ENCODE results near the gene CNKSR3.

DNA sequence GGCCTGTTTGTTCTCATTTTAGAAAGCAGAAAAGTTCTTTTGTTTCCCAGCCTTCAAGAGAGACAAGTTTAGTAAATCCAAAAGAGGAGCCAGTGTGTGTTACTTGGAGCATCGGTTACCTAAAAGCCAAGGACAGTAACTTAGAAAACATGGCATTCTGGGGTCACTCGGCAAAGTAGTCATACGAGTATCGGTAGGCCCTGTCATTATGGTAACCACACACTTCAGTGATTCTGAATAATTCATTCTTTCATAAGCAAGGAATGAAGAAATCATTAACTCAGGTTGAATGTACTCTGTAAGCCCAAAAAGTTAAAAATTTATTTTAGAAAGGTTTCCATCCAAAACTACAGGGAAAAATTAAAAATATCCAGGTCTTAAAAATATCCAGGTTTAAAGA, 34.0 kb downstream of the CNKSR3 start:
- no peak for TF ChIP-seq GABPA (IDR thresholded peaks at IDR 0.05; ENCODE audit: low read depth)
- no peak for TF ChIP-seq CTCF (IDR thresholded peaks at IDR 0.05)
- TF ChIP-seq TCF12 (IDR thresholded peaks at IDR 0.05): no peak
- TF ChIP-seq REST (IDR thresholded peaks at IDR 0.05; ENCODE audit: low read depth, low read length): no peak
- TF ChIP-seq JUND (IDR thresholded peaks at IDR 0.05): no peak
- TF ChIP-seq, protein P1, sequence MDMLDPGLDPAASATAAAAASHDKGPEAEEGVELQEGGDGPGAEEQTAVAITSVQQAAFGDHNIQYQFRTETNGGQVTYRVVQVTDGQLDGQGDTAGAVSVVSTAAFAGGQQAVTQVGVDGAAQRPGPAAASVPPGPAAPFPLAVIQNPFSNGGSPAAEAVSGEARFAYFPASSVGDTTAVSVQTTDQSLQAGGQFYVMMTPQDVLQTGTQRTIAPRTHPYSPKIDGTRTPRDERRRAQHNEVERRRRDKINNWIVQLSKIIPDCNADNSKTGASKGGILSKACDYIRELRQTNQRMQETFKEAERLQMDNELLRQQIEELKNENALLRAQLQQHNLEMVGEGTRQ (IDR thresholded peaks at IDR 0.05; ENCODE audit: borderline replicate concordance, low read depth, low read length): no peak
- TF ChIP-seq FOSL2 (IDR thresholded peaks at IDR 0.05; ENCODE audit: borderline replicate concordance, low read depth): no peak
- TF ChIP-seq EP300 (IDR thresholded peaks at IDR 0.05; ENCODE audit: borderline replicate concordance in 1 of 2, low read depth in 1 of 2, low read length in 1 of 2): no peak
- no peak for TF ChIP-seq RAD21 (IDR thresholded peaks at IDR 0.05; ENCODE audit: low read length)
- no peak for TF ChIP-seq TAF1 (IDR thresholded peaks at IDR 0.05; ENCODE audit: borderline replicate concordance, low read depth, low read length)
- TF ChIP-seq RFX5 (IDR thresholded peaks at IDR 0.05; ENCODE audit: low read length): no peak
- TF ChIP-seq GATA2 (CRISPR knock-in tag; IDR thresholded peaks at IDR 0.05): no peak
